Epithelial cell of proximal tubule (primary cell): ENCODE results near the gene B9D2. TPM values are rescaled to one million over a fixed set of nuclear protein-coding genes. Genes with fewer than 3 reads are reported as not detected.

Source experiments
- DNase-seq: peaks from one replicate; pipeline ENCODE4 v3.0.0-alpha.2; 2011; ENCODE audit warnings: low read depth
- H3K4me3 ChIP-seq: 2 replicates; pipeline ENCODE4 v1.5.1; 2011; ENCODE audit warnings: low read depth, mild to moderate bottlenecking, low read length
- CTCF ChIP-seq: conservative IDR thresholded peaks from 2 replicates; pipeline ENCODE4 v1.5.1; 2012; ENCODE audit warnings: low read depth, mild to moderate bottlenecking, low read length
- total RNA-seq: library from RNA; depleted of rRNA; stranded (reverse); fragments of >200 nt; gene quantifications from 2 replicates; pipeline ENCODE4 v1.2.3, GENCODE V29; 2015

Gene B9D2
- total RNA-seq, 1 donor from 2014 or later: 5.3 TPM

GRCh38 chr19:41324231-41324702 lies 39.7 kb downstream of the B9D2 start:
- no peak overlapping the region for H3K4me3 ChIP-seq
- no peak for TF ChIP-seq CTCF
- no peak for DNase-seq

- no peak for DNase-seq
- H3K4me3 ChIP-seq: no peak overlapping the region
- no peak for TF ChIP-seq CTCF
Observed at GRCh38 chr19:41323430-41324125, 40.4 kb downstream of the B9D2 start.

- TF ChIP-seq CTCF: no peak
- no peak overlapping the region for H3K4me3 ChIP-seq
- DNase-seq: no peak
Observed at GRCh38 chr19:41323023-41323422, 40.9 kb downstream of the B9D2 start.

GRCh38 chr19:41322451-41322850 lies 41.5 kb downstream of the B9D2 start:
- TF ChIP-seq CTCF: no peak
- no peak overlapping the region for H3K4me3 ChIP-seq
- no peak for DNase-seq

- peak; percentile 78 for TF ChIP-seq CTCF
- no peak overlapping the region for H3K4me3 ChIP-seq
- no peak for DNase-seq
Observed at GRCh38 chr19:41321600-41322270, 42.2 kb downstream of the B9D2 start.

- DNase-seq: no peak
- TF ChIP-seq CTCF: no peak
- H3K4me3 ChIP-seq: no peak overlapping the region
Observed at GRCh38 chr19:41321204-41321599, 42.7 kb downstream of the B9D2 start.
